Mesodermal cell (in vitro differentiated cells): ENCODE measurements around the gene CPA3.

Source experiments
- H3K27ac ChIP-seq: 2 replicates; pipeline ENCODE4 v1.7.0; 2013; ENCODE audit warnings: mild to moderate bottlenecking, low read depth, low read length, moderate library complexity; ENCODE audit not compliant: severe bottlenecking
- H3K36me3 ChIP-seq: 2 replicates; pipeline ENCODE4 v1.7.1; 2013; ENCODE audit warnings: mild to moderate bottlenecking, low read length, moderate library complexity; ENCODE audit not compliant: control insufficient read depth, insufficient read depth
- H3K4me1 ChIP-seq: one replicate; pipeline ENCODE4 v1.7.1; 2013; ENCODE audit warnings: mild to moderate bottlenecking, low read length; ENCODE audit not compliant: insufficient read depth, control insufficient read depth, poor library complexity, severe bottlenecking
- H3K4me3 ChIP-seq: 2 replicates; pipeline ENCODE4 v1.7.0; 2013; ENCODE audit warnings: low read length, control low read depth, mild to moderate bottlenecking; ENCODE audit not compliant: insufficient read depth, poor library complexity, severe bottlenecking; ENCODE audit errors: extremely low read depth
- H3K9me3 ChIP-seq: 2 replicates; pipeline ENCODE4 v1.7.1; 2013; ENCODE audit warnings: mild to moderate bottlenecking, low read length, moderate library complexity; ENCODE audit not compliant: control insufficient read depth
- WGBS, 2 experiments: methylation state at CpG; one replicate each; pipeline ENCODE4 v1.1.5; 2013; ENCODE audit warnings: missing lambda C conversion rate in 2 of 2; ENCODE audit not compliant: insufficient coverage in 2 of 2; 5-methylcytosine and 5-hydroxymethylcytosine counted together

Gene CPA3

DNA sequence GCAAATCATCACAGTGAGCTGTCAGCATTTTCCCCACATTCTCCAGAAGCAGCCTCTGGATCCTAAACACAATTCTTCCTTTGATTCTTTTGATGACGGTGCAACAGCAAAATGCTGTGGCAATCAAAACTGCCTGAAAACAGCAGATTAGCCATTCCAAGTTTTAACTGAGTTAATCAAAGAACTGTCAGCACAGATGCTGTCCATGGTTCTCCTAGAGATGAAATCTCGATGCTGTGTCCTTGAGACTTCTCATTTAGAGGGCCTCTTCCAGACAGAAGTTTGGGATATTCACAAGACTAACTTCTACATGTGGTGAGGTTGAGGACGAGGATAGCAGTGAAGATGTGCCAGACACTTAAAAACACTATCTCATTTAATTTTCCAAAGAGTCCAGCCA, 75.9 kb downstream of the CPA3 start:
- Histone ChIP-seq H3K4me1 (no peaks in the 10 kb centered on the region), H3K36me3 (no peaks in the 10 kb centered on the region), H3K27ac (no peak overlapping the region), H3K4me3 (no peak overlapping the region), H3K9me3 (no peaks in the 10 kb centered on the region)
- WGBS, 2 experiments = 97 to 100% methylated on average over 2 of the region's 3 CpGs

DNA sequence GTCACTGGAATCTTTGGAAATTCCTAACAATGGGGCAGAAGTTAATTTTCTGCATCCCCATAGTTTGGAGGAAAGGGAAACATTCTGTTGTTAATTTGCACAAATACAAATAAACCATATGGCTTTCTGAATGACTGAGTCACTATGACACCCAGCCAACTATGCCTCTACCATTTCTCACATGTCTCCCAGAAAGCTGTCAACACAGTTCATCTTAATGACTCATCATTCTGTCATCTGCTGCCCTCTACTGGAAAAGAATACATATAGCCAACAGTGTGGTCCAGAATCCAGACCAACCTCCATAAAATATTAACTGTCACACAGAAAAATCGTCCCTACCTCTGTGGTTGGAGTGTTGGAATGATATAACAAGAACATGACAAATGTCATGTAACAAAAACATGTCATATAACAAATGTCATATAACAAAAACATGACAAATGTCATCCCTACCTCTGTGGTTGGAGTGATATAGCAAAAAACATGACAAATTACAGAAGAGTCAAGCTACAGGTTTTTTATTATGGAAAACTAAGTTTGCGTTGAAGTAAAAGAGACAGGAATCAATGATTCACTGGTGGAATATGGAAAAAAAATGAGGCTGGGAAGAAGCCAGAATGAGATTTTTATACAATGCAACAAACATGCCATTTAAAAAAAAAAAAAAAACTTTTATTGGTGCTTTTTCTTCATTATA, 78.6 kb downstream of the CPA3 start:
- no CpG with 5 or more reads among the region's 2 CpGs for WGBS, 2 experiments
- Histone ChIP-seq H3K4me3 (no peak overlapping the region), H3K4me1 (no peaks in the 10 kb centered on the region), H3K9me3 (no peaks in the 10 kb centered on the region), H3K36me3 (no peaks in the 10 kb centered on the region), H3K27ac (no peak overlapping the region)

DNA sequence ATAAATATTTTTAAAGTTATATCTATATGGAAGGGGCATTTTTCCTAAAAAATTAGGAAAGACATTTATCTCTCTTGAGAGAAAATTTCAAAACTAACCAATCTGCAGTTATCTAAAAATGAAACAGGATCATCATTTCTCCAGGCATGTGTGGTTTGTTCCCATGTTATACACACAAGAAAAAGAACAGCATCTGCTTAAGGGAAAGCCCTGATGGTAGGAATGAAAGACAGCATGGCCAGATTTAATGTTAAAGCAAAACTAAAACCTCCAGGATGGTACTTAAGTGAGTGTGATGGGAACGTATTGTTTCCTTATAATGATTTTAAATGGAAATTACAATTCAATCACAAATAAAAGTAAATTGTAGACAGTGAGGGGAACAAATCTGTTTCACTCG, 80.0 kb downstream of the CPA3 start:
- Histone ChIP-seq H3K36me3 (no peaks in the 10 kb centered on the region), H3K9me3 (no peaks in the 10 kb centered on the region), H3K27ac (no peak overlapping the region), H3K4me3 (no peak overlapping the region), H3K4me1 (no peaks in the 10 kb centered on the region)
- 78 to 100% methylated on average over 1 of the region's 2 CpGs for WGBS, 2 experiments
